Trophoblast cell (in vitro differentiated cells and primary cell): ENCODE results near the gene DNAH1.

Experiments
- DNase-seq, 2 donors: peaks; one replicate each; pipeline ENCODE4 v3.0.0-alpha.2; 2016
- H2AFZ ChIP-seq: 2 replicates; pipeline ENCODE4 v1.6.1; 2013; ENCODE audit warnings: low read length, moderate library complexity, mild to moderate bottlenecking; ENCODE audit not compliant: insufficient read depth, poor library complexity
- H2AK5ac ChIP-seq: 2 replicates; pipeline ENCODE4 v1.6.1; 2013; ENCODE audit warnings: mild to moderate bottlenecking, low read length
- H2BK120ac ChIP-seq: 2 replicates; pipeline ENCODE4 v1.6.1; 2013; ENCODE audit warnings: low read length, mild to moderate bottlenecking, moderate library complexity; ENCODE audit not compliant: insufficient read depth, poor library complexity
- H2BK12ac ChIP-seq: 2 replicates; pipeline ENCODE4 v1.6.1; 2013; ENCODE audit warnings: mild to moderate bottlenecking, low read length, moderate library complexity
- H2BK5ac ChIP-seq: 2 replicates; pipeline ENCODE4 v1.6.1; 2013; ENCODE audit warnings: low read length, low read depth, moderate library complexity, mild to moderate bottlenecking; ENCODE audit not compliant: poor library complexity
- H3K14ac ChIP-seq: 2 replicates; pipeline ENCODE4 v1.6.1; 2013; ENCODE audit warnings: mild to moderate bottlenecking, low read length
- H3K18ac ChIP-seq: 2 replicates; pipeline ENCODE4 v1.6.1; 2013; ENCODE audit warnings: mild to moderate bottlenecking, low read length
- H3K23ac ChIP-seq: 2 replicates; pipeline ENCODE4 v1.6.1; 2013; ENCODE audit warnings: low read length
- H3K27ac ChIP-seq: 2 replicates; pipeline ENCODE4 v1.5.1; 2013; ENCODE audit warnings: low read depth, mild to moderate bottlenecking, inconsistent platforms, low read length, moderate library complexity
- H3K27me3 ChIP-seq: 2 replicates; pipeline ENCODE4 v1.6.1; 2013; ENCODE audit warnings: inconsistent platforms, mild to moderate bottlenecking, low read length, moderate library complexity; ENCODE audit not compliant: insufficient read depth
- H3K36me3 ChIP-seq, 2 experiments: 1 replicate in 1 of 2; 2 replicates in 1 of 2; pipeline ENCODE4 v1.6.1; 2013; ENCODE audit warnings: low read length in 2 of 2, mild to moderate bottlenecking in 2 of 2, moderate library complexity in 1 of 2; ENCODE audit not compliant: insufficient read depth in 2 of 2, control insufficient read depth in 1 of 2
- H3K4ac ChIP-seq: 2 replicates; pipeline ENCODE4 v1.6.1; 2013; ENCODE audit warnings: low read depth, mild to moderate bottlenecking, low read length, moderate library complexity
- H3K4me1 ChIP-seq, 2 experiments: 1 replicate in 1 of 2; 2 replicates in 1 of 2; pipeline ENCODE4 v1.6.1; 2013; ENCODE audit warnings: low read length in 2 of 2, mild to moderate bottlenecking in 2 of 2, moderate library complexity in 1 of 2; ENCODE audit not compliant: insufficient read depth in 2 of 2, control insufficient read depth in 1 of 2
- H3K4me2 ChIP-seq: 2 replicates; pipeline ENCODE4 v1.6.1; 2013; ENCODE audit warnings: inconsistent platforms, mild to moderate bottlenecking, low read length, moderate library complexity
- H3K4me3 ChIP-seq: 2 replicates; pipeline ENCODE4 v1.5.1; 2013; ENCODE audit warnings: mild to moderate bottlenecking, low read depth, low read length, inconsistent platforms
- H3K79me1 ChIP-seq: one replicate; pipeline ENCODE4 v1.6.1; 2013; ENCODE audit warnings: low read length
- H3K79me2 ChIP-seq: 2 replicates; pipeline ENCODE4 v1.6.1; 2013; ENCODE audit warnings: low read length, mild to moderate bottlenecking; ENCODE audit not compliant: control insufficient read depth, insufficient read depth, poor library complexity
- H3K9ac ChIP-seq: 2 replicates; pipeline ENCODE4 v1.6.1; 2013; ENCODE audit warnings: mild to moderate bottlenecking, low read length
- H3K9me3 ChIP-seq: 2 replicates; pipeline ENCODE4 v1.6.1; 2013; ENCODE audit warnings: low read depth, mild to moderate bottlenecking, control low read depth, inconsistent platforms, low read length; ENCODE audit not compliant: insufficient read depth
- H4K12ac ChIP-seq: 2 replicates; pipeline ENCODE4 v1.6.1; 2013; ENCODE audit warnings: low read depth, mild to moderate bottlenecking, low read length, moderate library complexity
- H4K8ac ChIP-seq: 2 replicates; pipeline ENCODE4 v1.6.1; 2013; ENCODE audit warnings: low read depth, mild to moderate bottlenecking, low read length, moderate library complexity
- H4K91ac ChIP-seq: one replicate; pipeline ENCODE4 v1.6.1; 2013; ENCODE audit warnings: low read depth, mild to moderate bottlenecking, low read length, moderate library complexity
- WGBS: extraction: QIAGEN DNeasy Blood & Tissue Kit; methylation state at CpG from one replicate; pipeline ENCODE4 v1.1.7; 2013; ENCODE audit warnings: missing lambda C conversion rate; ENCODE audit not compliant: insufficient read length, insufficient coverage; ENCODE audit errors: extremely low coverage; 5-methylcytosine and 5-hydroxymethylcytosine counted together

DNAH1 gene

GRCh38 chr3:52350416-52350815, 34.3 kb downstream of the DNAH1 start:
- Histone ChIP-seq H3K9ac (no peak overlapping the region), H3K4ac (no peak overlapping the region), H2AK5ac (no peak overlapping the region), H4K91ac (no peak overlapping the region), H2BK5ac (no peak overlapping the region), H3K27me3 (no peaks in the 10 kb centered on the region), H2AFZ (no peak overlapping the region), H2BK120ac (no peak overlapping the region), H3K4me3 (no peak overlapping the region), H4K12ac (no peak overlapping the region), H3K18ac (no peak overlapping the region), H3K4me2 (no peak overlapping the region), H3K4me1 (peaks cover 0 to 4% of the 10 kb centered on the region in 2 experiments), H3K14ac (no peak overlapping the region), H3K79me2 (no peaks in the 10 kb centered on the region), H3K36me3 (peaks cover 0 to 2% of the 10 kb centered on the region in 2 experiments), H4K8ac (no peak overlapping the region), H3K9me3 (peaks cover 1% of the 10 kb centered on the region), H3K23ac (no peak overlapping the region), H3K27ac (no peak overlapping the region), H3K79me1 (no peaks in the 10 kb centered on the region), H2BK12ac (no peak overlapping the region)
- no peak for DNase-seq
- WGBS: no CpG with 5 or more reads among the region's 7 CpGs

- Histone ChIP-seq H3K9me3 (no peaks in the 10 kb centered on the region), H3K36me3 (peaks cover 0 to 2% of the 10 kb centered on the region in 2 experiments), H3K9ac (no peak overlapping the region), H3K79me2 (no peaks in the 10 kb centered on the region), H3K4me2 (no peak overlapping the region), H3K18ac (no peak overlapping the region), H3K14ac (no peak overlapping the region), H3K4ac (no peak overlapping the region), H4K8ac (no peak overlapping the region), H3K27ac (no peak overlapping the region), H2AFZ (no peak overlapping the region), H2BK12ac (no peak overlapping the region), H3K79me1 (no peaks in the 10 kb centered on the region), H3K27me3 (no peaks in the 10 kb centered on the region), H2BK5ac (no peak overlapping the region), H3K4me3 (no peak overlapping the region), H3K4me1 (peaks cover 0 to 4% of the 10 kb centered on the region in 2 experiments), H3K23ac (no peak overlapping the region), H4K91ac (no peak overlapping the region), H2BK120ac (no peak overlapping the region), H4K12ac (no peak overlapping the region), H2AK5ac (no peak overlapping the region)
- no CpG with 5 or more reads among the region's 11 CpGs for WGBS
- no peak for DNase-seq
Observed at GRCh38 chr3:52350981-52351761, 35.1 kb downstream of the DNAH1 start.

DNA sequence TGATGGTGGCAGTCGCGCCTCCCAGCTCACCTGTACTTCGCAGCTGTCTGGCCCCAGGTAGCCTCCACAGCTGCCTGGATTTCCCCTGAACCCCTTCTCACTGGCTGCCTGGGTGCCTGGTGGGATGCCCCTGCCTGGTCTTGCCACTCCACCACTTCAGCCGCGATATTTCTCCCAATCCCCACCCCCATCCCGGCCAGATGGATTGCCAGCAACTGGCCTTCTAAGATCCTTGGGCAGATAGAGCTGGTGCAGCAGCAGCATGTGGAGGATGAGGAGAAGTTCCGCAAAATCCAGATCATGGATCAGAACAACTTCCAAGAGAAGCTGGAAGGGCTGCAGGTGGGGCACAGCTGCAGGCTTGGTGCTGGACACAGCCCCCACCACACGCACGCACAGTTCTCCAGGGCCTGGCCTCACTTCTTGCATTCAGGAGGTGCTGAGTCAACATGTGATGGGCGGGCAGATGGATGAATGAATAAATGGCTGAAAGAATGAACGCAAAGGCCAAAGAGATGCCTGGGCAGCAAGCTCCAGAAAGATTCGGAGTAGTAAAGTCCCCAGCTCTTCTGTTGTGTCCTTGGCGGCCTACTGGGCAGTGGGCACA, 35.7 kb downstream of the DNAH1 start:
- H3K9ac ChIP-seq: no peak overlapping the region
- H3K27me3 ChIP-seq: no peaks in the 10 kb centered on the region
- no peak overlapping the region for H3K23ac ChIP-seq
- no peak overlapping the region for H2BK5ac ChIP-seq
- WGBS: no CpG with 5 or more reads among the region's 13 CpGs
- H3K4me3 ChIP-seq: no peak overlapping the region
- DNase-seq: no peak
- no peak overlapping the region for H3K4me2 ChIP-seq
- no peak overlapping the region for H3K27ac ChIP-seq
- peaks cover 0 to 4% of the 10 kb centered on the region in 2 experiments for H3K4me1 ChIP-seq
- no peaks in the 10 kb centered on the region for H3K79me2 ChIP-seq
- no peak overlapping the region for H2BK120ac ChIP-seq
- H3K79me1 ChIP-seq: no peaks in the 10 kb centered on the region
- H4K8ac ChIP-seq: no peak overlapping the region
- no peaks in the 10 kb centered on the region for H3K9me3 ChIP-seq
- H3K18ac ChIP-seq: no peak overlapping the region
- no peak overlapping the region for H2BK12ac ChIP-seq
- no peak overlapping the region for H2AK5ac ChIP-seq
- no peak overlapping the region for H3K14ac ChIP-seq
- no peak overlapping the region for H2AFZ ChIP-seq
- H4K12ac ChIP-seq: no peak overlapping the region
- no peak overlapping the region for H4K91ac ChIP-seq
- H3K36me3 ChIP-seq: peaks cover 0 to 2% of the 10 kb centered on the region in 2 experiments
- H3K4ac ChIP-seq: no peak overlapping the region

- H3K27me3 ChIP-seq: no peaks in the 10 kb centered on the region
- H2BK5ac ChIP-seq: no peak overlapping the region
- H3K79me1 ChIP-seq: no peaks in the 10 kb centered on the region
- no peak overlapping the region for H3K14ac ChIP-seq
- no peak overlapping the region for H4K12ac ChIP-seq
- H3K9ac ChIP-seq: no peak overlapping the region
- H2BK12ac ChIP-seq: no peak overlapping the region
- no peak overlapping the region for H4K8ac ChIP-seq
- H3K4me3 ChIP-seq: no peak overlapping the region
- H2BK120ac ChIP-seq: no peak overlapping the region
- no CpG with 5 or more reads among the region's 9 CpGs for WGBS
- peak in 1 of 2 donors; percentile 3 for DNase-seq
- no peaks in the 10 kb centered on the region for H3K79me2 ChIP-seq
- H3K18ac ChIP-seq: no peak overlapping the region
- H3K9me3 ChIP-seq: no peaks in the 10 kb centered on the region
- peaks cover 0 to 4% of the 10 kb centered on the region in 2 experiments for H3K4me1 ChIP-seq
- no peak overlapping the region for H3K27ac ChIP-seq
- H2AFZ ChIP-seq: no peak overlapping the region
- no peak overlapping the region for H3K4me2 ChIP-seq
- H3K36me3 ChIP-seq: peaks cover 0 to 2% of the 10 kb centered on the region in 2 experiments
- no peak overlapping the region for H3K23ac ChIP-seq
- H3K4ac ChIP-seq: no peak overlapping the region
- no peak overlapping the region for H4K91ac ChIP-seq
- H2AK5ac ChIP-seq: no peak overlapping the region
Observed at GRCh38 chr3:52352566-52352965, 36.4 kb downstream of the DNAH1 start.
